Transverse colon (tissue), 3 donors: ENCODE measurements around the gene STAT2.

ENCODE experiments used
- CTCF ChIP-seq, 5 experiments: fragments of 200-600 bp in 3 of 5; fragments of 450-650 bp in 2 of 5; sonication (generic) in 3 of 5; IDR thresholded peaks; 1 replicate in 2 of 5; 2 replicates in 3 of 5; pipeline ENCODE4 v1.5.1; 2016 to 2017; ENCODE audit warnings: antibody characterized with exemption in 5 of 5, inconsistent platforms in 3 of 5, mild to moderate bottlenecking in 2 of 5, moderate library complexity in 1 of 5
- POLR2A ChIP-seq: fragments of 450-650 bp; IDR thresholded peaks from one replicate; pipeline ENCODE4 v1.6.1; 2016; ENCODE audit warnings: antibody characterized with exemption, mild to moderate bottlenecking, moderate library complexity

- TF ChIP-seq CTCF (IDR thresholded peaks at IDR 0.05) (no peak), POLR2A (no peak)
Measured at GRCh38 chr12:56392331-56392730, 32.4 kb upstream of the STAT2 start.
